GM04504 (cell line): ENCODE data around the gene ADRA2B.

Experiments used
- DNase-seq: peaks from one replicate; pipeline ENCODE4 v3.0.0-alpha.2; 2012; ENCODE audit warnings: low read depth

ADRA2B gene

GRCh38 chr2:96136129-96136720 lies 19.9 kb upstream of the ADRA2B start:
- DNase-seq = no peak

GRCh38 chr2:96135621-96136020 lies 19.2 kb upstream of the ADRA2B start:
- DNase-seq = no peak

GRCh38 chr2:96135171-96135570 lies 18.8 kb upstream of the ADRA2B start:
- DNase-seq = no peak

DNA sequence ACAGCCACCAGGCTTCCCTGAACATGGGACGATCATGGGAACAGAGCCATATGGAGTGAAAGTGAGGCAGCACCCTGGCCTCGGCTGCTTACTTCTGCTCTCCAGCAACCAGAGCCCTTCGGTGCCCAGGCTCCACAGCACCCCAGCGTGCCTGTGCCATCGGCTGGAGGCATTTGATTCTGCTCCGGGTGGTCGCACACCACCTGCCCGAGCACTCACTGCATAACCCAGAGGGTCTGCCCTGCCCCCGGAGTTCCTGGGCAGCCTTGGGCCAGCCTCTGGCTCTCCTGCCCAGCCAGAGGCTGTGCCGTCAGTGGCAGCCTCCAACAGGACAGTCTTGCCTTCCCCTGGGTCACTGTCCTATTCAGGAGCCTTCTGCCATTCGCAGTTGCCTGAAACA lies 18.1 kb upstream of the ADRA2B start:
- DNase-seq = no peak

DNA sequence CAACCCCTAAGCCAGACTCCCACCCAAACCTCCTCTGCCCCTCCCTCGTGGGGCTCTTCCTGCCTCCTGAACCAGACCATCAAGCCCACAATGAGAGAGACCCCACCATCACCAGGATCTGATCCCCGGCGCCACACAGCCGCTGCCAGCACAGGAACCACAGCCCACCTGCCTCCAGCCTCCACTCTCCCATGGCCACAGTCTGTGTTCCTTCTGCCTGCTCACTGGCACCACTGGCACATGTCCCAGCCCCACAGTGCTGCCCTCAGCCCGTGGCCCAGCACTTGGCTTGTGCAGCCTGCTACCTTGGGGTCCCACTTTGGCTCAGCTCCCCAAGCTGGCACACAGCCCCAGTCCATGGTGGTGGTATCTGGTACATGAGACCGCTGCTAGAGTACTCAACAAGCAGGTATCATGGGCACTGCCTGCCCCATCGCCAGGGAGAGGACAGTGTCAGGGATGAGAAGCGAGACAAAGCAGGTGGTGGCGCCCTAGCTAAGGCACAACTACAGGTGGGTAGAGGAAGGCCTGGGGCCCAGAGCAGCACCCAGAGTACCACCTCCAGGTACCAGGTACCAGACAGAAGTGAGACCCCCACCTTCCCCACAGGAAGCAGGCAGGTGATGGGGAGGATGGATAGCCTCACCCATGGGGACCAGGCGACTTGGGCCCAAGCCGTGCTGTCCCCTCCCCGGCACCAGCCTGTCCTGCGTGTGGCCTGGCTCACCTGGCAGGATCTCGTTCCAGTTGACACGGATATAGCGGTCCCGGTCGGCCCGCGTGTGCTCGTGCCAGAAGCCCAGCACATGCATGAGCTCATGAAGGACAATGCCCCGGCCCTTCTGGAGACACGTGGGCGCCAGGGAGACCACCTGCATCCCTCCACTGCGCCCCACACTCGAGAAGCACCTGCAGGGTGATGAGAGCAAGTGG lies 15.7 kb upstream of the ADRA2B start:
- DNase-seq = no peak

DNA sequence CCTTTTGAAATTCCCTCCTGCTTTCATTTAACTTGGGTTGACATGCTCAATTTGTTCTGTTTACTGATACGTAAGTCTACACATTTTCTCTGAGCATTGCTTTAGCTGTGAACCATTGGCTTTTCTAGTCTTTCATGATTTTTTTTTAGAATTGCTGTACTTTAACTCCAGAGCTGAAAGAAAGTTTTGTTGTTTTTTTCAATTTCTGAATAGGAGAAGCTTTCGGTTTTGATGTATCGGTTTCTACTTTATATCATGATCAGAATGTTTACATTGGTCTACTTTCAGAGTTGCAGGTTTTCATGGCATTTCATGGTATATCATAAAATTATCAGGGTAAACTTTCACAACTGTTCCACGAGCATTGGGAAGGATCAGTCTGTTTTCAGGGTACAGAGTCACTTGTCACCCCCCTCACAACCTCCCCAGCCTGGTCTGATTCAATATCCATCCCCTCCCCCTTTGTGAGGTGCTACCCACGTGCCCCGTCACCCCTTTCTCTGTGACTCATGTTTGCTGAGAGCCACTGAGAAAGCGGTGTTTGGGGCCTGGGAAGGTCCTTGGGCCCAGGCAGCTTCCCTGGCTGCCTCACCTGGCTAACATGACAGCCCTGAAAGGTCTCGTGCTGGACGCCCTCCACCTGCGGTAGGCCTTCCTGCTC lies 14.9 kb upstream of the ADRA2B start:
- no peak for DNase-seq

DNA sequence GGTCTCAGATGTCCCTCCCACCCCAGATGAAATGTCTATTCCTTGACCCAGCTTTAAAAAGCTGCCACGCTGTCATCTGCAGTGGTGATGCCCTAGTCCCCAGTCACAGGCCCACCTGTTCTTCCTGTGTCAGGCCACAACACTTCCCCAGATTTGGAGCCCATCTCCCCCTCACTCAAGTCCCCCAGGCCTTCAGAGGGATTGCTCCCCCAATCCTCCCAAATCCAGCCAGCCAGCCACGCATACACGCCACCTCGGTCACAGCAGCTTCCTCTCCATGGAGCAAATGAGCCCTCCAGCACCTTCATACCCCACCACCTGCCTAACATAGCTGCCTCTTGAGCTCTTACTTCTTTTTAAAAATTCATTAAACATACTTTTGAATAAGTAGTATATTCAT lies 14.1 kb upstream of the ADRA2B start:
- no peak for DNase-seq

- DNase-seq = no peak
Observed at GRCh38 chr2:96129528-96130120, 13.3 kb upstream of the ADRA2B start.

DNA sequence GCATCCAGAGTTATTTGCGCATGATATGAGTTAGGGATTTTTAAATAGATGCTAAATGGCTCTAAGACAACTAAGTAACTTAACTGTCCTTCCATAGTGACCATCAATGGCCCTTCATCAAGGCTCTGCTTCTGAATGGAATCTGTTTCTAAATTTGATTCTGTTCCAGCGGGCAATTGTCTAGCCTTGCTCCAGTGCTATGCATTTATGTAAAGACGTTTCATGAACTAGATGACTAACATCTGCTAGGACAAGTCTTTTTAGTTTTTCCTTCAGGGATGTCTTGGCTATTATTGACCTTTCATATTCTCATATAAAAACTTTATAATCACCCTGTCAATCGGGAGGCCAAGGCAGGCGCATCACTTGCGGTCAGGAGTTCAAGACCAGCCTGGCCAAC lies 12.1 kb upstream of the ADRA2B start:
- no peak for DNase-seq

GRCh38 chr2:96124406-96125265 lies 8.3 kb upstream of the ADRA2B start:
- no peak for DNase-seq

DNA sequence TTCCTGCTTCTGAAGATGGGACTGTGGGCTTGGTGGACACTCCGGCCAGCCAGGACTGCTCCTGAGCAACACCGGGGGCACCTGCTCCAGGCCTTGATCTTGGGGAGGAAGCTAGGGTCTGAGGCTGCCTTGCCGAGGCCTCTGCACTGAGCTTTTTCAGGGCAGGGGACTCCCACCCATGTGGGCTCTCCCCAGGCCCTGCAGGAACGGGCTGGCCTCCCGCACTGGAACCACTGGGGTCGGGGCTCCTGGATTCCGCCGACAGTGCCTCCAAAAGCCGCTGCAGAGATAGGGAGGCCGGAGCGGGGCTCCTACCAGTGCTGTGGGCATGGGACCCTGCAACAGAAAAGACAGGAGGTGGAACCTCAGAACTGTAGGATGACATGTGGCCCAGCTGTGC lies 7.6 kb upstream of the ADRA2B start:
- no peak for DNase-seq

DNA sequence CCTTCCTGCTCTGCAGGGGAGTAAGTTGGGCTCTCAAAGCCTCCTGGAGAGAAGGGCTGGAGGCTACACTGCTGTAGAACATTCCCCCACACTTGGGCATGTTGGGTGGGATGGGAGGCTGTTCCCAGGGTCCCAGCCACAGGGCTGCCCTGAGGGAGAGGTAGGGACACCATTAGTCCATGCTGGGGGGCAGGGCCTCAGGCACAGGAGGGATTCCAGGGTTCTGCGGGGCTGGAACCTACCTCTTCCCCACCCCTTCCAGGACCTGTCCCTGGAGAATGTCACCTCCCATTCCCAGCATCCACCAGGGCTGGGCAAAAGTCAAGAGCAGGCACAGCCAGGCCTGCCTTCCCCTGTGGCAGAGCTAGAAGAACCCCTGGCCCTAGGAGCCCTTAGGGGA lies 6.9 kb upstream of the ADRA2B start:
- no peak for DNase-seq

GRCh38 chr2:96122391-96122790 lies 6.0 kb upstream of the ADRA2B start:
- DNase-seq = no peak

DNA sequence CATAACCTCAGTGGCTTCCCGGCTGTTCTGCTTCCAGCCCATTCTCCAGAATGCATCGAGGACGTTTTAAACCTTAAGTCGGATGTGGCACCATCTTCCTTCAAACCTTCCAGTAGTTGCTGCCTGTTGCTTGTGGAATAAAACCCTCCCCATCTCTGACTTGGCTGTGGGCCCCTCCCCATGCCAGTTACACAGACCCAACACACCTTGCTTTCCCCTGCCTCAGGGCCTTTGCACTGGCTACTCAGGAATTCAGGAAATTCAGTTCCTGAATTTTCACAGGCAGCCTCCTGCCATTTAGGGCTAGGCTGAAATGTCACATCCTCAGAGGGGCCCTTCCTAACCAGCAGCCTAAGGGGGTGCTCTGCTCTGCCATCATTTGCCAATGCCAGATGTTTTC lies 5.0 kb upstream of the ADRA2B start:
- no peak for DNase-seq

DNA sequence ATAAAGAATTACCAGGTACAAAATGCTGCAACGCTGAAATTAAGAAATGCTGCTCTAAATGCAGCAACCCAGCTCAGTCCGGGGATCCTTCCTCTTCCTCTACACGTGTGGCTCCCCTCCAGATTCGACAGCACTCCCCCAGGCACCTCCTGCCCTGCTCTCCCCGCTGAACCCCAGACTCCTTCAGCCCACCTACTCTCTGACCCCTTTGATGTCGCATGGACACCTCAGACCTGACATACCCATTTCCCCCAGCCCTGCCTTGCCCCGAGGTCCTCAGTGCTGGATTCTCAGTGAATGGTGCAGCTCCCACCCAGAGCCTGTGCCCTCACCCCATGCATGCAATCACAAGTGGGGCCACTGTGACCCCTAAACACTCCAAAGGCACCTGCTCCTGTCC lies 4.6 kb upstream of the ADRA2B start:
- DNase-seq = no peak

DNA sequence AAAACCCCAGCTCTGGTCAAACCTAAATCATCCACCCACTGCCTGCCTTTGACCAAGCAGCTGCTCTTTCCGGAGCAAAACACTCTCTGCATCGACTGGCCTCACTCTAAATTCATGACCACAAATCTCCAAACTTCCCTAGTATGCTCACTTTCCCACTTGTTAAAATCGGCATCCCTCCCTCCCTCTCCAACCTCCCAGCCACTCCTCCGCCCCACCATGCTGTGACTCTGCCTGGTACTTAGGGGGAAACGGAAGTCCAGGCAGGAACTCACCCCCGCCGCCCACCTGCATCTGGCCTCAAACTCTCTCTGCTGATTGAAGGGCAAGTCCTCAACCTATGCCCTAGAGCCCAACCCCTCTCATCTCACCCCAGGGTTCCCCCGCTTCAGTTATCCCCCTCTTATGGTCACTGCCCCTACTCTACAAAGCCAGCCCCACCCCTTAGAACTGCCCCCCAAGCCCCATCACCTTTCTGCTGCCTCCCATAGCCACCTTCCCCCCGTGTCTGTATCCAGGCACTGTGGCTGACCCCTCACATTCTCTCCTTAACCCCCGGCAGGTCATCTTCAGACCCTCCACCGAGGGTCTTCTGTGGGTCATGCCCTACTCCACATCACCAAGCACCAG lies 3.8 kb upstream of the ADRA2B start:
- no peak for DNase-seq

- DNase-seq = no peak
Observed at GRCh38 chr2:96119389-96119751, 3.0 kb upstream of the ADRA2B start.

GRCh38 chr2:96118698-96119388 lies 2.5 kb upstream of the ADRA2B start:
- DNase-seq = no peak

DNA sequence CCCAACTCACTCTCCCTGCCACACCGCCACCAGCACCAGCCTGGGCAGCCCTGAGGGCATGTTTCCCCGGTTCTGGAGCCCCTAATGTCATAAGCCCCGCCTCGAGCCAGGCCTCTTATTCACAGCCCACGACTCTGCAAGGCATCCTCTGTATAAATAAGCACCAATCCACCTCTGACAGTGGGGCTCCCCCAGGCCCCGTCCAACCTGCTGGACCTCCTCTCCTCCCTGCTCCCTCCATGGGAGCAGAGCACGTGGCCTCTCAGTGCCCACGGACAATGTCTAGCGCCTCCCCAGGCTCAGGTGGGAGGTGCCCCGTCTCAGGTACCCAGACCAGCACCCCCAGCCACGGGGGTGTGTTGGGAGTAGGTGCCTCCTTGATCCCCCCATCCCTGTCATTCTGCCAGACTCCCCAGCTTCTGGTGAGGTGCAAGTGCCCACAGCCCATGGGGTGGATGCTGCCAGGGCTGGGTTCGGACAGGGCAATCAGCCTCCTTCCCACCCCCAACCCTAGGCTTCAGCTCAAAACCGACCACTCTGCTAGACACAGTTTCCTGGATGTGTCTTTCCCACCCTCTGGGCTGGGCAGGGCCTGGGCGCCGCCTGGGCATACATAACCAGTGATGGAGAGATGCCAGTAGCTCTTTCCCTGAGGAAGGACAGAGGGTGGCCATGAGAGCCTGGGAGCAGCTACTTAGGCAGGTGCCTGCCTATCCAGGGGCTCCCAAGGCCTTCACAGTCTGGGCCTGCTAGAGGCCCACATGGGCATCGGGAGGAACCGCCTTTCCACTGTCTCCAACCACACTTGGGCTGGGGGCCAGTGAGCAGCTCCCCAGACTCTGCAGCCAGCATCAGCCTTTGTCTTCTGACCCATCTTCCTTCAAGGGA lies 1.6 kb upstream of the ADRA2B start:
- DNase-seq = no peak
